Prostate gland (tissue), 2 donors: ENCODE measurements around the gene PSMA4.

ENCODE experiments used
- CTCF ChIP-seq, 4 experiments: fragments of 200-600 bp in 2 of 4; fragments of 450-650 bp in 2 of 4; sonication (generic) in 2 of 4; IDR thresholded peaks; 1 replicate in 3 of 4; 2 replicates in 1 of 4; pipeline ENCODE4 v1.5.1; 2016 to 2019; ENCODE audit warnings: antibody characterized with exemption in 4 of 4, mild to moderate bottlenecking in 2 of 4, moderate library complexity in 2 of 4
- POLR2A ChIP-seq: fragments of 450-650 bp; IDR thresholded peaks from one replicate; pipeline ENCODE4 v1.6.1; 2016; ENCODE audit warnings: antibody characterized with exemption, mild to moderate bottlenecking
- POLR2AphosphoS5 ChIP-seq: sonication (generic); formaldehyde crosslinking; IDR thresholded peaks from one replicate; pipeline ENCODE4 v1.6.1; 2017; ENCODE audit warnings: antibody characterized with exemption

GRCh38 chr15:78550194-78550593 lies 9.9 kb downstream of the PSMA4 start:
- TF ChIP-seq CTCF (IDR thresholded peaks at IDR 0.05) = no peak
- TF ChIP-seq POLR2A = no peak
- TF ChIP-seq POLR2AphosphoS5 = no peak
